HG03439 (cell line): ENCODE data around the gene CHST11.

Source experiments
- ATAC-seq: cut with Tn5 transposase; IDR thresholded peaks from one replicate; pipeline ENCODE4 v1.9.1; 2021; ENCODE audit warnings: mild to moderate bottlenecking, moderate library complexity; ENCODE audit not compliant: unreplicated experiment

CHST11 gene

GRCh38 chr12:104501660-104502059 lies 44.9 kb downstream of the CHST11 start:
- no peak for ATAC-seq

GRCh38 chr12:104502217-104502616 lies 45.5 kb downstream of the CHST11 start:
- no peak for ATAC-seq

GRCh38 chr12:104502638-104503037 lies 45.9 kb downstream of the CHST11 start:
- no peak for ATAC-seq

GRCh38 chr12:104503191-104503590 lies 46.4 kb downstream of the CHST11 start:
- no peak for ATAC-seq

GRCh38 chr12:104504146-104504545 lies 47.4 kb downstream of the CHST11 start:
- no peak for ATAC-seq

GRCh38 chr12:104505095-104505818 lies 48.5 kb downstream of the CHST11 start:
- peak; percentile 95 for ATAC-seq

GRCh38 chr12:104506676-104507401 lies 50.1 kb downstream of the CHST11 start:
- no peak for ATAC-seq

- ATAC-seq: no peak
Measured at GRCh38 chr12:104507672-104508071, 50.9 kb downstream of the CHST11 start.

- ATAC-seq: no peak
Measured at GRCh38 chr12:104508752-104509446, 52.2 kb downstream of the CHST11 start.

- no peak for ATAC-seq
Measured at GRCh38 chr12:104510145-104510872, 53.6 kb downstream of the CHST11 start.

- ATAC-seq: no peak
Measured at GRCh38 chr12:104510873-104511440, 54.2 kb downstream of the CHST11 start.

GRCh38 chr12:104513681-104514080 lies 56.9 kb downstream of the CHST11 start:
- no peak for ATAC-seq

GRCh38 chr12:104514092-104514810 lies 57.5 kb downstream of the CHST11 start:
- no peak for ATAC-seq

GRCh38 chr12:104515899-104516298 lies 59.2 kb downstream of the CHST11 start:
- no peak for ATAC-seq

- no peak for ATAC-seq
Measured at GRCh38 chr12:104516821-104517220, 60.1 kb downstream of the CHST11 start.

- no peak for ATAC-seq
Measured at GRCh38 chr12:104517880-104518279, 61.1 kb downstream of the CHST11 start.

GRCh38 chr12:104519190-104520019 lies 62.7 kb downstream of the CHST11 start:
- ATAC-seq: no peak

- ATAC-seq: no peak
Measured at GRCh38 chr12:104520242-104520900, 63.6 kb downstream of the CHST11 start.

- no peak for ATAC-seq
Measured at GRCh38 chr12:104521731-104522130, 65.0 kb downstream of the CHST11 start.
